SK-N-SH (cell line): ENCODE results near the gene RNF212. TPM values are rescaled to one million over a fixed set of nuclear protein-coding genes. Genes with fewer than 3 reads are reported as not detected.

ENCODE experiments used
- CTCF ChIA-PET: fragments of 300-600, 350-600 bp; formaldehyde crosslinking; extraction: SDS; loops from one replicate; lab custom pipeline; 2021; lab: Yijun Ruan, JAX
- POLR2A ChIA-PET: fragments of 350-600 bp; sonication (Branson Sonifier 250); formaldehyde crosslinking; extraction: SDS; loops from one replicate; lab custom pipeline; 2020; ENCODE audit warnings: antibody characterized with exemption, inconsistent platforms; lab: Yijun Ruan, JAX
- DNase-seq: peaks from one replicate; pipeline ENCODE4 v3.0.0; 2012
- H2AFZ ChIP-seq: fragments of 200-600 bp; sonication (generic); 2 replicates; pipeline ENCODE4 v1.8.1; 2016; ENCODE audit warnings: antibody characterized with exemption, mild to moderate bottlenecking, low read depth
- H3F3A ChIP-seq: fragments of 200-600 bp; sonication (generic); replicated peaks from 2 replicates; pipeline ENCODE3; 2016; ENCODE audit warnings: antibody characterized with exemption, mild to moderate bottlenecking; ENCODE audit not compliant: insufficient read depth
- H3K27ac ChIP-seq, 2 experiments: fragments of 200-500 bp in 1 of 2; fragments of 200-600 bp in 1 of 2; sonication (Bioruptor generic) in 1 of 2; sonication (generic), shearing (Covaris generic) in 1 of 2; 2 replicates each; pipeline versions ENCODE4 v1.5.1 to v1.6.1; 2014 to 2016; ENCODE audit warnings: low read depth in 2 of 2, inconsistent platforms in 1 of 2, low read length in 1 of 2, mild to moderate bottlenecking in 1 of 2, mixed read lengths in 1 of 2
- H3K27me3 ChIP-seq: fragments of 200-600 bp; sonication (generic), shearing (Covaris generic); 2 replicates; pipeline ENCODE4 v1.6.1; 2016; ENCODE audit warnings: mixed run types; ENCODE audit not compliant: insufficient read depth
- H3K36me3 ChIP-seq, 2 experiments: fragments of 200-500 bp in 1 of 2; fragments of 200-600 bp in 1 of 2; sonication (Bioruptor generic) in 1 of 2; sonication (generic) in 1 of 2; replicated peaks in 1 of 2; 2 replicates each; pipeline versions ENCODE3 to v1.5.1; 2014 to 2016; ENCODE audit warnings: low read length in 1 of 2, mild to moderate bottlenecking in 1 of 2; ENCODE audit not compliant: insufficient read depth in 2 of 2, control insufficient read depth in 1 of 2
- H3K4me1 ChIP-seq, 2 experiments: fragments of 200-500 bp in 1 of 2; fragments of 200-600 bp in 1 of 2; sonication (Bioruptor generic) in 1 of 2; sonication (generic), shearing (Covaris generic) in 1 of 2; 2 replicates each; pipeline versions ENCODE4 v1.5.1 to v1.6.1; 2014 to 2016; ENCODE audit warnings: low read depth in 1 of 2, low read length in 1 of 2, mixed run types in 1 of 2; ENCODE audit not compliant: insufficient read depth in 2 of 2, control insufficient read depth in 1 of 2
- H3K4me2 ChIP-seq: fragments of 200-600 bp; sonication (generic), shearing (Covaris generic); 2 replicates; pipeline ENCODE4 v1.6.1; 2017; ENCODE audit warnings: mixed run types
- H3K4me3 ChIP-seq, 2 experiments: fragments of 200-500 bp in 1 of 2; fragments of 200-600 bp in 1 of 2; sonication (Bioruptor generic) in 1 of 2; sonication (generic), shearing (Covaris generic) in 1 of 2; 2 replicates each; pipeline versions ENCODE4 v1.5.1 to v1.8.1; 2014 to 2016; ENCODE audit warnings: low read depth in 2 of 2, inconsistent platforms in 1 of 2, low read length in 1 of 2, mild to moderate bottlenecking in 1 of 2, mixed read lengths in 1 of 2, moderate library complexity in 1 of 2
- H3K79me2 ChIP-seq: fragments of 200-600 bp; sonication (generic); 2 replicates; pipeline ENCODE4 v1.8.1; 2017; ENCODE audit warnings: mild to moderate bottlenecking; ENCODE audit not compliant: insufficient read depth
- H3K9ac ChIP-seq: fragments of 200-600 bp; sonication (generic); 2 replicates; pipeline ENCODE4 v1.6.1; 2017; ENCODE audit warnings: mixed run types
- H3K9me2 ChIP-seq: fragments of 200-600 bp; sonication (generic); 2 replicates; pipeline ENCODE4 v1.6.1; 2017; ENCODE audit warnings: mixed run types
- H3K9me3 ChIP-seq: fragments of 200-600 bp; sonication (generic); 2 replicates; pipeline ENCODE4 v1.6.1; 2017; ENCODE audit warnings: mixed run types, mild to moderate bottlenecking, moderate library complexity
- H4K20me1 ChIP-seq: fragments of 200-600 bp; sonication (generic); 2 replicates; pipeline ENCODE4 v1.6.1; 2017; ENCODE audit warnings: mild to moderate bottlenecking, mixed run types; ENCODE audit not compliant: insufficient read depth
- CHD2 ChIP-seq: fragments of 150-350 bp; IDR thresholded peaks from 2 replicates; pipeline ENCODE4 v1.6.1; 2018; ENCODE audit warnings: low read length; ENCODE audit not compliant: partially characterized antibody
- CTCF ChIP-seq: fragments of 200-600 bp; sonication (generic); IDR thresholded peaks from 2 replicates; pipeline ENCODE4 v1.6.1; 2017; ENCODE audit warnings: antibody characterized with exemption, mild to moderate bottlenecking, moderate library complexity
- EZH2phosphoT487 ChIP-seq: fragments of 200-600 bp; sonication (generic); IDR thresholded peaks from 2 replicates; pipeline ENCODE4 v1.6.1; 2017; ENCODE audit warnings: low read depth, mixed run types, mild to moderate bottlenecking, antibody characterized with exemption, moderate library complexity, borderline replicate concordance
- FOXJ3 ChIP-seq: sonication (generic); formaldehyde crosslinking; IDR thresholded peaks from 2 replicates; pipeline ENCODE4 v1.5.1; 2020; ENCODE audit warnings: mild to moderate bottlenecking, missing genetic modification reagents
- FOXM1 ChIP-seq: IDR thresholded peaks from 2 replicates; pipeline ENCODE4 v1.4.0; 2012; ENCODE audit warnings: low read depth, mild to moderate bottlenecking
- GABPA ChIP-seq: IDR thresholded peaks from 2 replicates; pipeline ENCODE4 v1.4.0; 2012; ENCODE audit warnings: low read depth, mild to moderate bottlenecking
- IRF3 ChIP-seq: fragments of 150-350 bp; IDR thresholded peaks from 2 replicates; pipeline ENCODE4 v1.6.1; 2016; ENCODE audit warnings: mild to moderate bottlenecking, low read depth, low read length
- MEF2A ChIP-seq: IDR thresholded peaks from 2 replicates; pipeline ENCODE4 v1.4.0; 2012; ENCODE audit warnings: low read depth, borderline replicate concordance
- MXI1 ChIP-seq: IDR thresholded peaks from 2 replicates; pipeline ENCODE4 v1.6.1; 2012; ENCODE audit warnings: mild to moderate bottlenecking, low read depth, low read length, improper control_type of control experiment
- NFIC ChIP-seq: IDR thresholded peaks from 2 replicates; pipeline ENCODE4 v1.4.0; 2012; ENCODE audit warnings: borderline replicate concordance
- PBX3 ChIP-seq: IDR thresholded peaks from 2 replicates; pipeline ENCODE4; 2012
- POLR2AphosphoS5 ChIP-seq: IDR thresholded peaks from 2 replicates; pipeline ENCODE4 v1.6.1; 2012; ENCODE audit warnings: low read depth, low read length
- RCOR1 ChIP-seq: fragments of 150-350 bp; IDR thresholded peaks from 2 replicates; pipeline ENCODE4 v1.6.1; 2017; ENCODE audit warnings: antibody characterized with exemption, low read length
- RFX5 ChIP-seq: IDR thresholded peaks from 2 replicates; pipeline ENCODE4 v1.6.1; 2012; ENCODE audit warnings: mild to moderate bottlenecking, improper control_type of control experiment, low read length
- RXRA ChIP-seq: IDR thresholded peaks from 2 replicates; pipeline ENCODE4 v1.4.0; 2012; ENCODE audit warnings: low read depth, mild to moderate bottlenecking, borderline replicate concordance
- SMC3 ChIP-seq: IDR thresholded peaks from 2 replicates; pipeline ENCODE4 v1.6.1; 2012; ENCODE audit warnings: low read depth, low read length, improper control_type of control experiment
- TAF1 ChIP-seq: IDR thresholded peaks from 2 replicates; pipeline ENCODE4 v1.6.1; 2012; ENCODE audit warnings: low read depth, mild to moderate bottlenecking, low read length, moderate library complexity, borderline replicate concordance
- TEAD4 ChIP-seq: IDR thresholded peaks from 2 replicates; pipeline ENCODE4 v1.4.0; 2012; ENCODE audit warnings: mild to moderate bottlenecking, borderline replicate concordance; ENCODE audit not compliant: insufficient read depth
- USF2 ChIP-seq: fragments of 150-350 bp; IDR thresholded peaks from 2 replicates; pipeline ENCODE4 v1.6.1; 2017; ENCODE audit warnings: antibody characterized with exemption, low read length, low read depth, borderline replicate concordance
- YY1 ChIP-seq: IDR thresholded peaks from 2 replicates; pipeline ENCODE4 v1.4.0; 2012; ENCODE audit warnings: low read depth, mild to moderate bottlenecking
- ZBTB33 ChIP-seq: IDR thresholded peaks from 2 replicates; pipeline ENCODE4 v1.4.0; 2012; ENCODE audit warnings: low read depth, borderline replicate concordance
- WGBS: methylation state at CpG from one replicate; pipeline ENCODE4 v1.1.6; 2017; ENCODE audit warnings: low lambda C conversion rate; 5-methylcytosine and 5-hydroxymethylcytosine counted together
- polyA plus RNA-seq, 3 experiments: library from polyadenylated mRNA; depleted of rRNA; stranded (reverse); fragments of >200 nt; gene quantifications; 2 replicates each; pipeline ENCODE4 v1.2.3, GENCODE V29; 2012

RNF212 gene
- polyA plus RNA-seq, 1 of the 3 experiments (the other 2 are of a cell fraction), result 7.0 TPM

GRCh38 chr4:1094336-1094690, 19.1 kb downstream of the RNF212 start (continued):
- TF ChIP-seq IRF3 (no peak), SMC3 (no peak), PBX3 (no peak)

- POLR2A ChIA-PET, result no interaction called here
- Histone ChIP-seq H3K27ac (no peak overlapping the region), H3K9ac (no peak overlapping the region), H3K4me1 (no peaks in the 10 kb centered on the region), H4K20me1 (no peaks in the 10 kb centered on the region), H3K9me3 (no peaks in the 10 kb centered on the region), H3K4me3 (no peak overlapping the region), H3K79me2 (no peaks in the 10 kb centered on the region), H3K4me2 (no peak overlapping the region), H3F3A (no peaks in the 10 kb centered on the region), H3K36me3 (no peaks in the 10 kb centered on the region), H3K9me2 (no peaks in the 10 kb centered on the region), H2AFZ (no peak overlapping the region), H3K27me3 (no peaks in the 10 kb centered on the region)
- 53% methylated on average over 21 of the region's 22 CpGs for WGBS
- TF ChIP-seq SMC3, result no peak
- TF ChIP-seq TAF1, result no peak
- TF ChIP-seq USF2, result no peak
- TF ChIP-seq RCOR1, result no peak
- no peak for TF ChIP-seq GABPA
- TF ChIP-seq IRF3, result no peak
- no peak for TF ChIP-seq YY1
- TF ChIP-seq RXRA, result no peak
- TF ChIP-seq CHD2, result no peak
- TF ChIP-seq FOXJ3 (CRISPR knock-in tag), result no peak
- TF ChIP-seq CTCF, result no peak
- no peak for TF ChIP-seq RFX5
- TF ChIP-seq NFIC, result no peak
- no peak for TF ChIP-seq TEAD4
- TF ChIP-seq POLR2AphosphoS5, result no peak
- TF ChIP-seq MXI1, result no peak
- TF ChIP-seq ZBTB33, result no peak
- TF ChIP-seq MEF2A, result no peak
- no peak for TF ChIP-seq EZH2phosphoT487
- TF ChIP-seq FOXM1, result no peak
- CTCF ChIA-PET, result interaction anchor here (0.7 to 1.3 kb wide), 3 partner anchors 18 to 536 kb away, joined by 3 to 4 read pairs (median 3); no protein-coding TSS in a partner anchor
- no peak for DNase-seq
Measured at GRCh38 chr4:1093391-1094335, 19.7 kb downstream of the RNF212 start.
